ENCODE measurements around the gene NOP9.

NOP9 gene

DNA sequence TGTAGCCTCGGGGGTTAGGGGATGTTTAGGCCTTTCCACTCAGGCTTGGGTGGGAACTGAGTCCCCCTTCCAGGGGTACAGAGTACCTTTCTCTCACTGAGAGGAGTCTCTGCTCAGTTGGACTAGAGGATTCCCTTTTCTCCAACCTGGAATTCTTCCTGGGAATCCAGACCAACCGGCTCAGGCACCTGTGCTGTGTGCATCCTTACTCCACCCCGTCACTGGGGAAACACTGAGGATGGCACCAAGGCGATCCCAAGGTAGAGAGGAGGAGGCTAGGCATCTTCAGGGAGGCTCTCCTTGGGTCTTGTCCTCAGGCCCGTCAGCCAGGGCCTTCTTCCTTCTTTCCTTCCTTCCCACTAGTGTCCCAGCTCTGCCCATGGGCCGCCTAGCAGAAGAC, 35.8 kb upstream of the NOP9 start:
- DNase-seq: no peak

DNA sequence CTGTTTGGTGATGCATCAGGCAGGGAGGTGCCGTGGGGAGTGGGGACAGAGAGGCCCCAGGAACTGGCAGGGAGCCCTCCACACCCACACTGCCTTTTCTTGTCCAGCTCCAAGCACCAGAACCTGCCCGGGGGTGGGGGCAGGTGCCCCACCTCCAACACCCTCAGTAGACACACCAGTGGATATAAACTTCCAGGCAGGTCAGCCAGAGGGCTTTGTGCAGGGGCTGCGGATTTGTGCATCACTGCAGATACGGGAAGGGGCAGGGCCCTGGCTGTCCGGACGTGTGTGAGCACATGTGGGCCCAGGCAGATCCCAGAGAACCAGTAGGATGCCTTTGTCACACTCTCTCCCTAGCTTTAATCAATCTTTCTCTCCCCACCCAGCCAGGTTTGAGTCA, 35.4 kb upstream of the NOP9 start:
- no peak for DNase-seq

DNA sequence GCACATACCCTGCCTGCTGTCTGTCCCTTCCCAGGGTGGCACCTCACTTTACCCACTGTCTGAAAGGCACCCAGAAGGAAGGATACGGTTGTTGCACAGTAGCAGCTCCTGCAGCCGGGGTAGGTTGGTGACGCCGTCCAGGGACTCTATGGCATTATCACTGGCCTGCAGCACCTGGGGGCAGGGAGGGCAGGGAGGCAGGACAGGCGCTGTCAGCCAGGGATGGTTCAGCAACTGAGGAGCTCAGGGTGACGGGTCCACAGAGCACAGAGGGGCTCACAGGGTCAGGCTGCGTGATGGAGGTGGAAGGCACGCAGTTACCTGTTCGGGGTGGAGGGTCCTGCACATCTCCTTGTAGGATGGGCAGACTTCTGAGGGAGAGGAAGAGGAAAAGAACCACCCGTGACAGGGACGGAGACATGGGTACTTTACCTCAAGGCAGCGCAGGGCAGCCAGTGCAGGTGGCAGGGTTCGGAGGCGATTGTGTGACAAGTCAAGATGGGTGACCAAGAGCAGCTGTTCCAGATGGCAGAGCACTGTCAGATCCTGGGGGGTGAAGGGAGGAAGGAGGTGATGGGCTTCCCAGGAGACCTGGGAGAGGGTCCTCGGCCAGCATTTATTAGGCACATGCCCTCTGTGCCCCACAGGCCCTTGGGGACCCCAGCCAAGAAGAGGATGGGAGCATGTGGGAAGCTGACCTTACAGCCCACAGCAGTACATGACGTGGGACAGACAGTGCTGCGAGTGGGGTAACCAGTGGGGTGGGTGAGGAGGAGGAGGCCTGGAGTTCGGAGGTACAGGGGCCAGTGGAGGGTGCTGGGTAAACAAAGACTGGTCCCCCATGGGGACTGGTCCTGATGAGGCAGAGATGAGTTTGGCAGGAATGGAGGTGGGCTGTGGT, 33.1 kb upstream of the NOP9 start:
- DNase-seq: no peak

DNA sequence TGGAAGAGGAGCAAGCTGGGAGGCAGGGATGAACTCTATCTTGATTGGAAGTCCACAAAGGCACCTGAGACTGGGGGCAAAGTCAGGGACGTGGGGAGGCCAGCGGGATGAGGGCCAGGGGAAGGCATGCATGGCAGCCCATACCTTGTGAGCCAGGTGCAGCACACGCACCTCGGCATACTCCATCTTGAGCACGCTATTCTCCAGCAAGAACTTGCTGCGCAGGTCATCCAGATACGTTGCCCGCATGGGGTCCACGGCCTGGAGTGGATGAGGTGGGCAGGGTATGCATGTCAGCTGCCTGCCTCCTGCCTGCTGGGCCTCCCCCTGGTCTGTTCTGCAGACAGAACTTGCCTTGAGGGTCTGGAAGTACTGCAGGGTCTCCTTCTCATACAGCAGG, 32.1 kb upstream of the NOP9 start:
- no peak for DNase-seq

DNA sequence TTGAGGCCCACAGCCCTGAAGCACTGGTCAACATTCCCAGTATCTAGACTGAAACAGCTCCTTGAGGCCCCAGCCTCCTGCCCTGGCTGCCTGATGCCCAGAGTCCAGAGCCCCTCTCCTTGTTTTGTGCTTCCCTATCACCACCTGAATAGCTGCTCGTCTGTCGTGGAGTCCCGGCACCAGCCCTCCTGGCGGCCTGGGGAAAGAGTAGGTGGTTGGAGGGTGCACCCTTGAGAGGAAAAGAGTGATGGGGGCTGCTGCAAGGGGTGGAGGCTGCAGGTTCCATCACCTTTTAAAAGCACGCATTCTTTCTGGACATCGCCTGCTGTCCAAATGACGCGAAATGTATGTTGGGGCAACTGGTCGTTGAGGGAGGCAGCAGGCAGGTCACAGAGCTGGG, 31.4 kb upstream of the NOP9 start:
- DNase-seq: no peak

DNA sequence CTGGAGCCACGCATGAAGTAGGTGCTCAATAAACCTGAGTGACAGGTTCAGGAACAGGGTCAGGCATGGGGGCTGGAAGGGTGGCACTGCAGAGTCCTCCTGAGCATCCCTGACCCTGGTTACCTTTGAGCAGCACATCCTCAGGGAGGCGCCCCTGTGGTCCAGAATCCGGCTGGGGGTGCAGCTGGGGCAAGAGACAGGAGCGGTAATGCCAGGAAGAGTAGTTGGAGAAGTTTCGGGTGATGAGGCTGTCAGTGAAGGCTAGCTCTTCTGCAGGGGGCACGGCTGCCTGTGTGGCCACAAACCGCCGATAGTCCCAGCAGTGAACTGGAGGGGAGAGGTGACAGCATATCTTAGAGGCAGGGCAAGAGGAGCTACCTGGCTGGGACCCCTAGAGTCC, 30.3 kb upstream of the NOP9 start:
- no peak for DNase-seq

DNA sequence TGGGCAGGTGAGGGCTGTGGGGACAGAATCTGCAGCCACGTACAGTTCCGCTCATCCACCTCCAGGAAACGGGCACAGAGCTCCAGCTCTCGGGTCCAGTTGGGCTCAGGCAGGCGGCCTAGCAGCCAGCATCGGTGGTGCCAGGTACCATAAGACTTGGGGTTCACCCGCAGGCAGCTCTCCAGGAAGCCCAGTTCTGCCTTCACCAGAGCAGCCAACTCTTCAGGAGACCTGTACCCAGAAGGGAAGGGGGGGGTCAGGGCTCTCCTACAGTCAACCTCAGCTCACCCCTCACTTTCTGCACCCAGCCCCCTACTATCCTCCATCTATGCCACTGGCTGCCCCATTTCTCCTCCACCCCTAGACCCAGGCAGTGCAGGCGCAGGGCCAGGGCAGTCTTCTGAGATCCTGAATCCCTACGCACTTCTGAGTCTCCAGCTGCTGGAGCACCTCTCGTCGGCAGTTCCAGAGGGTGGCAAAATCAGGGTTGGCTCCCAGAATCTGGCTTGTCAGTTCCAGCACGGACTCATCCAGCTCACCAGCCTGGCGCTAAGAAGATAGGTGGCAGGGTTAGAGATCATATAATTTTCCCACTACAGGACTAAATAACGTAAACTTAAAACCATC, 29.6 kb upstream of the NOP9 start:
- no peak for DNase-seq

DNA sequence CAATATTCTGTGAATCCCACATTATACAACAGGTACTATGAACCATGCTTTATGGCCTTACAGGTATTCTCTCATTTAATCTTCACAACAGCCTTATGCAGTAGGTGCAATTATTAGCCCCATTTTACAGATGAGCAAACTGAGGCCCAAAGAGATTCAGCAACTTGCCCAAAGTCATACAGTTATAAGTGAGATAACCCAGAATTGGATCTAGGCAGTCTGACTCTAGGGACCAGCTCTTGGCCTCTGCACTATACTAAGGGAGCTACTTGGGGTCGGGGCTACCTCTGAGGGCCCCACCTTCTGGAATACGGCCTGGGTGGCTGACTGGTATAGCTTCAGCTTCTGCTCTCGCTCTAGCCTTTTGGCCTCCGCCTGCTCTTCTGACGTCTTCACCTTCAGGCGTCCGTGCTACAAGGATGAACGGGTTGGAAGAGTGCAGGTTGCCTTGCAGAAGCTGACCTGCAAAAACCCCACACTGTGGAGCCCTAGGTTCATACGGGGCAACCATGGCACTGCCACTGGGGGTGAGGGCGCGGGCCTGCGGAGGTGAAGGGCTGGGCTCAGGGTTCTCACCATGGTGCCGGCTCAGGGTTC, 29.0 kb upstream of the NOP9 start:
- DNase-seq: no peak

DNA sequence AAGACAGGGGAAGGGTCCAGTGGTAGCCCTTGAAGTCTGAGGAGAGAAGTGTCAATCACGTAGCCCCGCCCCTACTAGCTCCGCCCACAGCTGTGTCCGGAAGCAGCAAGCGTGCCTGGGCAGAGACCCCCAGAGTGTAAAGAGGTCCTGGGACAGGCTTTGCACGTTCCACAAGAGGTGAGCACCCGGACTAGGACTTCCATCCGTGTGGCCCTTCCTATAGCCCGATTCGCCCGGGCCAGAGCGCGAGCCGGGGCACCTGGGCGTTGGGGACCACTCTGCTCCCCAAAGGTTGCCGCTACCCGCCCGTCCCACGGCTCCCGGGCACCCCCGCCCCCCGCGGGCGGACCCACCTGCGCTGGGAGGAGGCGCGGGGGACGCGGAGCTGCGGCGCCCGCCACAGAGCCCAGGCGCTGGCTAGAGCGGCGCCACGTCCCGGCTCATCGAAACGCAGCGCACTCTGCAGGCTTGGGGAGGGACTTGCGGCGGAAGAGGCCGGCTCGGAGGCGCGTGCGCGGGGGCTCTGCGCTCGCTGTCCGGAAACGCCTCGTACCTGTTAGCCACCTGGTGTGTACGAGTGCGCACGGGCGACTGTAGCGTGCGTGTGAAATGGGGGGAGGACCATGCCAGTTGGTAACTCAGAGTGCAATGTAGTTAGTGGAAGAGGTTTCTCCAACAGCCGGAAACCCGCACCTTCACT, 28.4 kb upstream of the NOP9 start, which contains the start of gene RABGGTA:
Gene RABGGTA, minus strand, starts transcription at position 464 of the 700 bp plus-strand sequence. CDS start 482 bp downstream, outside the sequence.
- peak; percentile 84 for DNase-seq

DNA sequence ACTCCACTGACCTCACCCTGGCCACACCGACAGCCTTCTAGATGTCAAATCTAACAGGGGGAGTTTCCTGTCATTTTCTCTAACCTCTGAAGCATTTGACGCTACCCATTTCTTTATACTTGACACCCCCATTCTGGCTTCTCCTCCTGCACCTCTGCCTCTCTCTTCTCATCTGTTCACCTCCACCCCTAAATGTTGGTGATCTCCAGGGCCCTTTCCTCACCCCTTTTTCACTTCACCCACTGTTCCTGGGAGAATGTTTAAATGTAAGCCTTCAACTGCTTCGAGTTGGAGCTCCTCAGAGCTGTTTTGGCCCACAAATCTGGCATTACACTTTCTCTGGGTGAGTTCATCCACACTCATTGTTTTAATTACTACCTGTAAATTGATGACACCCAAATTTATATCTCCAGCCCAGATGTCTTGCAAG, 27.8 kb upstream of the NOP9 start:
- no peak for DNase-seq

DNA sequence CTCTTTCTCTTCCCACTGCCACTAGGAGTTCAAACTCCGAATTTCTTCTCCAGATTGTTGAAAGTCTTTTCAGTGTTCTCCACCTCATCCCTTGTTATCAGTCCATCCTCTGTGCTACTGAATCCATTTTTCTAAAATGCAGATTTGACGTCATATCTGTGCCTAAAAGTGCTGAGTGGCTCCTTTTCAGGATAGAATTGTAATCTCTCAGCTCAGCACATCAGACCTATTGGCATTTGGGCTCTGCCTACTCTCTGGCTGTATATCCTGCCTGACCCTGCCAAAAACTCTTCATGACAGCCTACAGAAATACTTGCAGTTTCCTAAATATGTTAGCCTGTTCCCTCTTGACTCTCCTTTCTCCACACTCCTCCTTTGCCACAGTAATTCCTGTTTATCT, 27.2 kb upstream of the NOP9 start:
- no peak for DNase-seq

DNA sequence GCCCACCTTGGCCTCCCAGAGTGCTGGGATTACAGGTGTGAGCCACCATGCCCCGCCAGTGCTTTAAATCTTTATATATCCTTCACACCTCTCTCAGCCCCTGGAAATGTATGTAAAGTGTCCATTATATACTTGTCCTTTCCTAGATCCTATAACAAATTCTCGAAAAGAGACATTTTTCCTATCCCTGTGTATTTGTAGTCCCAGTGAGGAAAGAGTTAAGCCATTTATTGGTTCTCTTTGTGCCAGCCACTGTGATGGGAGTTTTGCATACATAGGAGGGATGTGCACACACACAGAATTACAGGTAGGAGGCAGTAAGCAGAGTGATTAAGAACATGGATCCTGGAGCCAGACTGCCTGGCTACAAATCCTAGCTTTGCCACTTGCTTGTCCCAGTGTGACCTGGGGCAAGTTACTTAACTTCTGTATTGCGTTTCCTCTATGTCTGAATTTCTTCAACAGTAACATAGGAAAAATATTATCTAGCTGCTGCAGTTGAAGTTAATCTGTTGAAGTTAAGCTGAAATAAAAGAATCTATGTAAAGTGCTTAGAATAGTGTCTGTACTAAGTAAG, 26.1 kb upstream of the NOP9 start:
- DNase-seq: no peak

DNA sequence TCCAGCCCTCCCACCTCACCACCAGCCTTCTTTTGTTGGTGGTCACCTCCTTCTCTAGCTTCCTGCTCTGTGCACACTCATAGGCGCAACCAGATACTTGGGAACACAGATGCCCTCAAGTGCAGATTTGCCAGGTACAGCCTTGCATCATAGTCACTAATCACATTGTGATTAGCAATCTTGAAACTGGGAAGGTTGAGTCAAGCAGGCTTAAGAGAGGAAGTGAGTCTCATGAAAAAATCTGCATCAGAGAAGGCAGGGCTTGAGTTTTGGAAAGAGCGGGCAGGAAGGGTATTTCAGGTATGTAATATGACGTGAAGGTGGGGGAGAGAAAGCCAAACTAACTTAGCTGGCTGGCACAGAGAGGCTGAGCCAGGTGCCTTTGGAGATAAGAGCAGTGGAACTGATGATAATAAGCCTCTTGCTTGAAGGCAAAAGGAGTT, 25.5 kb upstream of the NOP9 start:
- no peak for DNase-seq

DNA sequence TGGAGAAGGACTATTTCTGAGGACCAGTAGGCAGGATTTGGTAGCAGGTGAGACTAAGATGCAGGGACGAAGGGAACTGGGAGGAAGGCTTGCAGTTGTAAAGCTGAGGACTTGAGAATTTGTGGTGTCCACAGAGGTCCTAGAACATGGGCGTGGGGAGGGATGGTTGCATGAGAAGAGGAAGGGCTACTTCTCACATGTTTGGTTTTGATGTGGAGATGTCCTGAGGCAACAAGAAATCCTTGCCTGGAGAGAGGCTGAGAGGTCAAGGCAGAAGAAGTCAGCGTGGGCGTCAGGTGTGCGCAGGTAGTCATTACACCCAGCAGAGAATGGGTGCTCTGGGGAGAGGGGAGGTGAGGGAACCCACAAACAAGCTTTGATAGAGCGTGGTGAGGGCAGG, 22.6 kb upstream of the NOP9 start:
- DNase-seq: no peak

DNA sequence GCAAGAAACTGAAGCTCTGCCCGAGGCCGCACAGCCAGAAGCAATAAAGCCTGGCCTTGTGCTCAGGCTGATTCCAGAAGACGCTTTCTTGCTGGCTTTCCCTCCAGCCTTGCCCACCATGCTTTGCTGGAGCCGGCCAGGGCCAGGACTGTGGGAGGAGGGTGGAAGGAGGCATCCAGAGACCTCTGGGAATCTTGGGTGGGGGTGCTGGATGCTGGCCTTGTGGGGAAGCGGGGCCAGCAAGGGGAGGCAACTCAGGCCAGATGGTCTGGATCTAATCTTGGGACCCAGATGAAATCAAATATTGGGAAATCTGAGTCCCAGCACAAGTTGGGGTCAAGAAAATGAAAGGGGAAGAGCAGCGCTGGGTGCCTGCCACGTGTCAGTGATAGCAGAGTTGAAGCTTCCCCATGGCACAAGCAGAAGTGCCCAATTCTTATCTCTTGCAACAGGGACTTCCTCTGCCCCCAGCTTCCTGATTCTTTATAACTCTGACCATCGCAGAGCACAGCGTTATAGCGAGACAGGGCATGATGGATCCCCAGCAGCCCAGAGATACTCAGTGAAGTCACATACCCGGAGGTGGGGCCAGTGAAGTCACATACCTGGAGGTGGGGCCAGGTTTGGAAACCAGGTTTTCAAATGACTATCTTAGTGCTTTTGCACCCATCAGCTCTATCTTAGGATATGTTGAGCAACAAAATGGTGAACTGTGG, 21.9 kb upstream of the NOP9 start:
- no peak for DNase-seq

DNA sequence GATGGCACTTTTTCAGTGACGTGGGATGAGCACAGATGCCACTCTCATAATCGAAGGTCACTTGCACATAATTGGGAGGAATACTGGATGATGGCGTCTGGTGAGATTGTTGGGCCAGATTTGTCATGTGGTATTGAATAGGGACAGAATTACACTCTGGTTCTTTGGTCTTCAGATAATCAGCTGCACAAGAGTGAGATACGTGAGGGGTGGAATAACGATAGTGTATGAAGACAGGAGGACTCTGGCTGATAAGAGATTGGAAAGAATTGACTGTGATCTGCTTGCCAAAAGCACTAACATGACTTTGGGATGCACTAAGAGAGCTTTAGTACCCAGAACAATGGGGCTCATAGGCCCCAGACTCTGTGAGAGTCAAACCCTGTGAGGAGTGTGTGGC, 21.2 kb upstream of the NOP9 start:
- DNase-seq: no peak

DNA sequence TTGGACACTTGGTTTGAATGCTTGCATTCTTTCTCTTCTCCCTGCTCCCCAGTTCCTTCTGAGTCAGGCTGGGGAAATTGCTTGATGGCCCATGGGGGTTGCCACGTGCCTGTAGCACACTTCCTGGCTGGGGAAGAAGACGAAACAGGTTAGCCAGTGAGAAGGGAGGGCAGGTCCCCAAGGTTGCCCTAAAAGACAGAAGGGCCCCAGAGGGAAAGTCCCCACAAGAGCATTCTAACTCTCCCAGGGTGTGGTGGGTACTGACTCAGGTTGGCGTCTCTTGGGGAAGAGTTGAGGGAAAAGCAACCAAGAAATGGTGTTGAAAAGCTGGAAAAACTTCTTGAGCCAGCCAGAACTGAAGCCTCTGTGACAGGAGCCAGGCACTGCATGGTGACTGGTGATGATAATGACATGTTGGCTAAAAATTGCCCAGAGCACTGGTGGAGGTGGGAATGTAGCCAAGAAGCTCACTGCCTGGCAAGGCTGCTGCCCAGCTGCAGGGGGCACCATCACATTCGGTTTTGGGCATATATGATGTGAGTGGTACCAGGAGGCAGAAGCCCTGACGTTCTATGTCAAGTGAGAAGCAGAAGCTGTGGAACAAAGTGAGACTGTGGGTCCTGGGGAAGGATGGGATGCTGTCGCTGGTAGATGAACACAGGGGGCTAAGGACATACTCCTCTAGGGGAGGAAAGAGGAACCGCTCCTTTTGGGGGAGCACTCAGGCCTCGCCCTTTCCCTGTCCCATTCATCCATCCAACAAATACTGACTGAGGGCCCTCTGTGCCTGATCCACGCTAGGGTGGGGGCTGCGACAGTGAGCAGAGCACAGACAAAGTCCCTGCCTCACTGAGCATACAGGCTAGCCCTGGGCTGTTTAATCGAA, 20.1 kb upstream of the NOP9 start:
- peak; percentile 31 for DNase-seq

DNA sequence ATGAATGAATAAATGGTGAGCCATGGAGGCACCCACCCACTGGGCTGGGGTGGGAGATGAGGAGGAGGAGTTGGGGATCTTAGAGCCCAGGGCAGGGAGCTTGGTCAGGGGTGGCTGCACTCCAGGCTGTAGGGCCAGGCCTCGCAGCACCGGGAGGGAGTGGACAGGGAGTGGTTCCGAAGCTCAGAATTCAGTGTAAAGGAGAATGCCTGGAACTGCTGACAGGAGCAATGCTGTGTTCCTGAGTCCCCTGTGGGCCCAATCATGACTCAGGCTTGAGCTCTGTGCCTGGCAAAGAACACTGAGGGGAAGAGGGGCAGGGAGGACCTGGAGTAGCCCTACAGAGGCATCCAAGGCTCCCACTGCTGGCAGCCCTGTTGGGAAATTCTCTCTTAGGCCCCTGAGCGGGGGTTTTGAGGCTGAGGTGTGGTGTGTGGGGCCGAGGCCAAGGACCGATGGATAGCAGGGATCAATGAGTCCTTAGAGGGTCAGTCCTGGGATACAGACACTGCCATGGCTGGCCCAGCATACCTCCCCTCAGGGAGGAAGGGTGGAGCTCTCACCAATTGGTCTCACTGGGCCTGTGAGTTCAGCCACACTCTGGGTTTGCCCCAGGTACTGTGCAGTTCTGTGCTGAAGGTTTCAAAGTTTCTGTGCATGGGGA, 18.7 kb upstream of the NOP9 start:
- no peak for DNase-seq

DNA sequence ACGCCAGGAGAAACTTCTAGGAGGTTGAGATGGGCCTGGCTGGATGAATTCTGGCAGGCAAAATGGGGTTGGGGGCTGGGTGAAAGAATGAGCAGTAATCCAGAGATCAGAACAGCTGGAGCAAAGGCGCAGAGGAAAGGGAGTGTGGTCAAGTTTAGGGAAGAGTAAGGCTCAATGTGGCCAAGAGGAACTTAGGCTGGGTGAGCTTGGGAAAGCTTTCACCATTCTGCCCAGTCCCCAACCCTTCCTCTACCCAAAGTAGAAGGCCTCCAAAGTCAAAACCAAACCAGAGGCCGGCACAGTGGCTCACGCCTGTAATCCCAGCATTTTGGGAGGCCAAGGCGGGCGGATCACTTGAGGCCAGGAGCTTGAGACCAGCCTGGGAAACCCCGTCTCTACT, 18.0 kb upstream of the NOP9 start:
- DNase-seq: no peak

DNA sequence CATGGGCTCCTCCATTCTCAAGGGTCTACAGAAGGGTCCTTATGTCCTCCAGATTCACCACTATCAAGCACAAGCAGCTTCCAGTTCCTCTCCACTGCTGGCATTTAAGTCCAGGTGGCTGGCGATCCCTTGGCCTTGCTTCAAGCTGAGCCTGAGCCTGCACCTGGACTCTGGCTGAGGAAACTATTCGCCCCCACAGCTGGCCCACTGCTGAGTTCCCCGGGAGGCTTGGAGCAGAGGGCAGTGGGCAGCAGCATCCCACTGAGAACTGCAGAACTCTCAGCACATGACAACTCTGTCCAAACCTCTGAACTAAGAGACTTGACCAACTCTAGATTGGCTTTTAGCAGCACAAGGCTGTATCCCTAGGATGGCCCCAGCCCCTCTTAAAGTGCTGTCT, 16.9 kb upstream of the NOP9 start:
- no peak for DNase-seq
